NCI-H2029 treated with DMSO at 0.1 percent for 48 hours (cell line): ENCODE data around the gene NFIC.
A peak's percentile ranks its signal among the peaks of the same experiment; 100 is the strongest.
"Not testable (repeated sequence)": the region's sequence is repeated elsewhere in the genome, so short reads cannot be mapped to it uniquely, and the experiment has no call there.

ENCODE experiments used
- DNase-seq: peaks from one replicate; lab custom pipeline; 2025; lab: John Stamatoyannopoulos, UW

NFIC gene

GRCh38 chr19:3338541-3339181 is 27.7 kb upstream of the NFIC start:
- DNase-seq = no peak

DNA sequence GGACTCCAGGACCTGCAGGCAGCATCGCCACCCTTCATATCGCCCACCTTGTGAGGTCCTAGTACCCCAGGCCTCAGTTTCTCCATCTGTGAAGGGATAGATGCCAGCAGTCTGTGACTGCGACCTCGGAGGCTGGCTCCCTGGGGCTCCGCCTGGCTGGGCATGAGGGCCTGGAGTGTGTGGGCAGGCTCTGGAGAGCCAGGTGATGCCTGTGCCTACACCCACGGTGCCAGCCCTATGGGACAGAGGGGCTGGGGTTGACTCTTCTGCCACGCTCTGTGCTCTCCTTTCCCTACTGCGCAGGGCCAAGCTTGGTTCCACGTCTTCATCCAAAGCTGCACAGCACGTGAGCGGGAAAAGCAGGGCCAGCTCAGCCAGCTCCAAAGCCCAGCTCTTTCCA is 26.0 kb upstream of the NFIC start:
- no peak for DNase-seq

- DNase-seq = no peak
Measured at GRCh38 chr19:3342246-3342645, 24.1 kb upstream of the NFIC start.

GRCh38 chr19:3342962-3343361 is 23.4 kb upstream of the NFIC start:
- DNase-seq = not testable (repeated sequence)

DNA sequence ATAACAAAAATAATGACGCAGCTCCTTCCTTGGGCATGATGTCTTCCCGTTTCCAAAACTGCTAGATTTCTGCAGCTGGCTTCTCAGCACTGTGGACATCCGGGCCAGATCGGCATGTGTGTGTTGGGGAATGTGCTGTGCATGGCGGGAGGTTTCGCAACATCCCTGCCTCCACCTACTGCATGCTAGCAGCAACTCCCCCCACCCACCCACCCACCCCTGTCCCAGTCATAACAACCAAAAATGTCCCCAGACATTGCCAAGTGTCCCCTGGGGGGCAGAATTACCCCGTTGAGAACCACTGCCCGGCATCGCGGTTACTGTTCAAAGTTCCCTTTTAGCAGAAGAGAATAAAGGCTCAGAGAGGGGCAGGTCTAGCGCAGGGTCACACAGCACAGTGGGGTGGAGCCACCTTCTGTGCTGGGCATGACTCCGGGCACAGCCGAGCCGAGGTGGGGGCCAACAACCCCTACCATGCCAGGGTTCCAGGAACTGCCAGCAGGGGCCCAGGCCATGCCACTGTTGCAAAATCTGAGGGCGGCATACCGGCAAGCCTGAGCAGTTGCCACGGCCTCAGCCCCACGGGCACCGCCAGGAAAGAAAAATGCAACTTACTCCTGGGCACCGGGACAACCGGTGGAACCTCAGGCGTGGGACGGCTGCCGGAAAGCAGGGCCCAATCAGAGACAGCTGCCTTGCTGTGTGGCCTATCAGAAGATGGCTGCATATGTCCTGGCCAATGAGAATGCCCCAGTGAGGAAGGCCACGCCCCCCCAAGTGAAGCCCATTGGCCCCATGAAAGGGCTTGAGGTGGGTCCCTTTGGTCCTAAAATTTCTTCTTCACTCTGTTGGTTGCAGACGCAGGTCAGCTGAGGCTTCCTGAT is 22.5 kb upstream of the NFIC start:
- DNase-seq = peak; percentile 53

DNA sequence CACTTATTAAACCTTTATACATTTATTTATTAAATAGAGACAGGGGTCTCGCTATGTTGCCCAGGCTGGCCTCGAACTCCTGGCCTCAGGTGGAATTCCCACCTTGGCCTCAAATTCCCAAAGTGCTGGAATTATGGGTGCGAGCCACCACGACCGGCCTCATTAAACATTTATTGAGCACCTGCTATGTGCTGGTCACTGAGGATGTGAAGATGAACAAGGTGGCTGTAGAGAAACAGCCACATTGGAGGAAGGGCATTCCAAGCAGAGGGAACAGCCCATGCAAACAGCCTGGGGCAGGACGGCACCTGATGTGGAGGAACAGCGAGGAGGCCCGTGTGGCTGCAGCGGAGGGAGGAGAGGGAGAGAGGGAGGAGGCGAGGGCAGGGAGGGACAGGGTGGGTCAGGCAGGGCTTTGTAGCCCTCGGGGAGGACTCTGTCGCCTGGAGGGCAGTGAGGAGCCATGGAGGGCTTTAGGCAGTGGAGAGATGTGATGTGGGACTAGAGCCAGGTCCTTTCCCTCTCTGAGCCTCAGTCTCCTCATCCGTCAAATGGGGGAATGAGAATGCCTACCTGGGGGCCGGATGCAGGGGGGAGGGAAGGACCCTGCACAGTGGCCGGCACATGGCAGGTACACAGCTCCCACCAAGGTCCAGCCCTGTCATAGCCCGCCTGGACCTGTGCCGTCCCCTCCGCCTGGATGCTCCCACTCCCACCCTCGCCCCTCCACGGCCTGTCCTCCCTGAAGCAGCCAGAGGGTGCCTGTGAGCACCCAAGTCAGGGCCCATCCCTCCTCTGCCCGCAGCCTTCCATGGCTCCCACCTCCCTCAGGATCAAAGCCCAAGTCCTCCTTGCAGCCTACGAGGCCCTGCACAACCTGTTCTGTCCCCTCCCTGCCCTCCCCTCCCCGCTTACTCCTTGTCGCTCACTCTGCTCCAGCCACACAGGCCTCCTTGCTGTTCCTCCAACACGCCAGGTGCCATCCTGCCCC is 21.5 kb upstream of the NFIC start:
- DNase-seq = no peak

GRCh38 chr19:3345850-3346460 is 20.4 kb upstream of the NFIC start:
- no peak for DNase-seq

DNA sequence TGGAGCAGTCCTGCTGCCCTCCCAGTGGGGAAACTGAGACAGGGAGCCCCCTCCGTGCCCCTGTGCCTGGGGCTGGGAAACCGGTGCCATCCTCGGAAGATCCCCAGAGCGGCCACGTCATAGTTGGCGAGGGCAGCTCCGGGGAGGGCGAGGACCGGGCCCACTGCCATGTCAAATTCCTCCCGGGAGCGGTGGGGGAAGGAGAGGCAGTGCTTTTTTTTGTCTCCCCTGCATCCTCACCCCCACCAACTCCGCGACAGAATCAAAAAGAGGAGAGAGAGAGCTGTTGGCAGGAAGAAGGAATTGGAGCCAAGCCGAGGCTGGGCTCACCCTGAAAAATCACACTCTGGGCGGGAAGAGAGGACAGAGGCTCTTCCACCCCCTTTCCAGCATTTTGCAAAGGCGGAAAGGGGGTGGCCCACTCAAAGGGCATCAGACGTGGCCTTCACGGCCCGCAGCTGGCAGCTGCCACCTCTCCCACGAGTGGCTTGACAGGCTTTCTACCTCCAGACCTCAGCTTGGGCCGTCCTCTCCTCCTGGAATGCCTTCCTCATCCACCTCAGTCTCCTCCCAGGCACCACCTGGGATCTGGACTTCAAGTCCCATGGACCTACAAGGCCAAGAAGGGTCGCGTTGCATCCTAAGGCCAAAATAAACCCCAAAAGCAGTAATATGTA is 19.6 kb upstream of the NFIC start:
- no peak for DNase-seq

- DNase-seq = no peak
Measured at GRCh38 chr19:3348042-3348441, 18.3 kb upstream of the NFIC start.

DNA sequence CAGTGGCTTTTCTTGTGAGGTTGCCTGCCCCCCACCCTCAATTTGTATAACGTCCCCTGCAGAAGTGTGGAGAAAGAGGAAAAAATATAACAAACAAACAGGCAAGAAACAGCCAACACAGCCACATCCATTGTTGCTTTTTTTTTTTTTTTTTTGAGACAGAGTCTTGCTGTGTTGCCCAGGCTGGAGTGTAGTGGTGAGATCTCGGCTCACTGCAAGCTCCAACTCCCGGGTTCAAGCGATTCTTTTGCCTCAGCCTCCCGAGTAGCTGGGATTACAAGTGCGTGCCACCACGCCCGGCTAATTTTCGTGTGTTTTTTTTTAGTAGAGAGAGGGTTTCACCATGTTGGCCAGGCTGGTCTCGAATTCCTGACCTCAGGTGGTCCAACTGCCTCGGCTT is 17.9 kb upstream of the NFIC start:
- DNase-seq = not testable (repeated sequence)

DNA sequence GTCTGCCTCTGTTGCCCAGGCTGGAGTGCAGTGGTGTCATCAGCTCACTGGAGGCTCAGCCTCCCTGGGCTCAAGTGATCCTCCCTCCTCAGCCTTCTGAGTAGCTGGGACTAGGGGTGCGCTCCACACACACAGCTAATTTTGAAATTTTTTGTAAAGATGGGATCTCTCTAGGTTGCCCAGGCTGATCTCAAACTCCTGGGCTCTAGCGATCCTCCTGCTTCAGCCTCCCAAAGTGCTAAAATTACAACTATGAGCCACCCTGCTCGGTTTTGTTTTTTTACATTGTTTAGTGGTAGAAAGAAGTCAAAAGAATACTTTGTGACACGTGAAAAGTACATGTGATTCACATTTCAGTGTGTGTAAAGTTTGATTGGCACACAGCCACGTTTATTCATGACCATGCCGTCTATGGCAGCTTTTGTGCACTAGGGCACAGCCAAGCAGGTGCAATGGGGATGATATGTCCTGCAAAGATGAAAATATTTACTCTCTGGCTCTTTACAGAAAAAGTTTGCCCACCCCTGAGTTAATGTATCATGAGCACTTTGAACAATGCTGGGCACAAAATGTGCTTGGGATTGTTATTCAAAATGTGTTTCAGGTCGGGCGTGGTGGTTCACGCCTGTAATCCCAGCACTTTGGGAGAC is 16.2 kb upstream of the NFIC start:
- no peak for DNase-seq

DNA sequence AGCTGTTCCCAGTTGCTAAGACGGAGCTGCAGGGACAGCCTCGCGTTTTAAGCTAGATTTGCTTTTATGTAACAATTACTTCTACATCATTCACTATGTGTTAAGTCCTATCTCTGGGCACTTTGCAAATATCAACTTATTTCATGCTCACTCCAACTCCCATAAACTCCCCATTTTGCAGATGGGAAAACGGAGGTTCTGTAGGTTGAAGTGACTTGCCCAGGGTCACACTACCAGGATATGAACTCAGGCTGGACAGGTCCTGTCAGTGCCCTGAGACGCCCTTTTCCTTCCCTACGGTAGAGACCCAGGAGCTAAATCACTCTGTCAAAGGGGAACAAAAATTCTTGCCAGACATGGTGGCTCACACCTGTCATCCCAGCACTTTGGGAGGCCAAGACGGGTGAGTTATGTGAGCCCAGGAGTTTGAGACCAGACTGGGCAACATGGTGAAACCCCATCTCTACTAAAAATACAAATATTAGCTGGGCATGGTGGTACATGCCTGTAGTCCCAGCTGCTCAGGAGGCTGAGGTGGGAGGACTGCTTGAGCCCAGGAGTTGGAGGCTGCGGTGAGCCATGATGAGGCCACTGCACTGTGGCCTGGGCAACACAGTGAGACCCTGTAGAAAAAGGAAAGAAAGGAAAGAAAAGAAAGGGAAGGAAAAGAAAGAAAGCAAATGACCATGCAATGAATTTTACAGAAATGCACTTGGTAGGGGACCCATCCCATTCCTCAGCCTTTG is 14.5 kb upstream of the NFIC start:
- DNase-seq = no peak

DNA sequence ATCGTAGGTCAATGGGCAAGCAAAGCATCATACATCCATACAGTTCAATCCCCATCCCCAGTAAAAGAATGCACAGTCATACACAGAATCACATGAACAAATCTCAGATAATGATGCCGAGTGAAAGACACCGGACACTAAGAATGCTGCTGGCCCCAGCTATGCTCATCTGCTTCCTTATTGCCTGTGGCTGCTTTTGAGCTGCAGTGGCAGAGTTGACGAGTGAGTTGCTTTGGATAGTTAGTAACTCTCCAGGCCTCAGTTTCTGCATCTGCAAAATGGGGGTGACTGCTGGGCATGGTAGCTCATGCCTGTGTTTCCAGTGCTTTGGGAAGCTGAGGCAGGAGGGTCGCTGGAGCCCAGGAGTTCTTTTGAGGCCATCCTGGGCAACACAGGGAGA is 12.9 kb upstream of the NFIC start:
- no peak for DNase-seq

DNA sequence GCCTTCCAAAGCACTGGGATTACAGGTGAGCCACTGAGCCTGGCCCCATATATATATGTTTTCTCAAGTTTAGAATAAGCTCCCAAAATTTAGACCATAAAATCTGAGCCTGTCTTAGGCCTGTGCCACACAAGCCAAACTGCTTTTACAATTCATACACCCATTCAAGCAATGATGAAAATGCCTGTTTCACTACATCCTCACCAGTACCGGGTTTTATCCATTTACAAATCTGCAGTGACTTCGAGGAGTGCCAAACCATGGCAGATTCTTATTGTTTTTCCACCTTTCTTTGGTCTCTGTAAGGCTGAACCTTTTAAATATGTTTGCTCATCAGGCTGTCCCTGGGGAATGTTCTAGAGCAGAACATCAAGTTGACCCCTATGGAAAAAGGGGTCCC is 9.6 kb upstream of the NFIC start:
- DNase-seq = no peak

GRCh38 chr19:3357271-3357991 is 9.0 kb upstream of the NFIC start:
- no peak for DNase-seq

DNA sequence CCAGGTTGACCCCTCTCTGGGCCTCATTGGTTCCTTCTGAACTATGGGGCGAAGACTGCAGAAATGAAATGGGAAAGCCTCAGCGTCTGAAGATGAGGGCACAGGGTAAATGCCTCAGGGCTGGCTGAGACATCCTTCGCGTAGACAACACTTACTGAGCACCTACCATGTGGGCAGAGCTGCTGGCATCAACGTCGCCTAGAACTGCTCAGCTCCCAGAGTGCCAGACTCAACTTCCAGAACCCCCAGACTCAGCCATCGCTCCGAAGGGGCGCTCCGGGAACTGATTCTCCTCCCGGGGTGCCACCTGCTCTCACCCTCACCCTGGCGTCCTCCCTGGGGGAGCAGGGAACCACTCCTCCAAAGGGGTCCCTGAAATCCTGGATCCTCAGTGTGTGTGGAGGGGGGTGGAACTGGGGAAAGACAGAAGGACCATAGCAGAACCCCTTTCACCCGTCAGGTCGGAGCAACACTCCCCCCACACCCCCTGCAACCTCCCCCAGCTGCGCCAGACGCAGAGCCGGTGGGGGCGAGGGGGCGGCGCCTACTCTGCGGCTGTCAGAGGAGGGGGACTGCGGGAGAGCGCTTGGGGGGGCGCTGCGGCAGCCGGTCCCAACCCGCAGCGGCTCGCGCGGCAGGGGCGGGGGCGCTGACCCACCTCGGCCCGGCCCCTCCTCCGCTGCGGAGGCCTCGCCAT is 8.2 kb upstream of the NFIC start:
- no peak for DNase-seq

DNA sequence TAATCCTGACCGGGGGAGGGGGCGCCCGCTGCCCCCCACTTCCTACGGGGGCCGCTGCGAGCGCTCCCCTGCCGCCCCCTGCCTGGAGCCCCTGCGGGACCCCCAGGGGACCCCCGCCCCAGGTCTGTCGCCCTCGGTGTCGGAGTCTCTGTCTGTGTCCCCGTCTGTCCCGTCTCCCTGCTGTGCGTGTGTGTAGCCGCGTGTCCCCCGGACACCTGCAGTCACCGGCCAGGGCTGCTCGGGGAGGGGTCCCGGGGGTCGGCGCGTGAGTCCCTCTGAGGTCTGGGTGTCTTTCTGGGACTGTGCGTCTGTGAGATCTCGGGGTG is 7.7 kb upstream of the NFIC start:
- no peak for DNase-seq

- no peak for DNase-seq
Measured at GRCh38 chr19:3359015-3359918, 7.1 kb upstream of the NFIC start.
